HG02840 (cell line): ENCODE data around the gene DEGS2.

Source experiments
- ATAC-seq: cut with Tn5 transposase; IDR thresholded peaks from one replicate; pipeline ENCODE4 v1.9.1; 2021; ENCODE audit warnings: mild to moderate bottlenecking, moderate library complexity, moderate number of reproducible peaks; ENCODE audit not compliant: unreplicated experiment, low FRiP score

The DEGS2 gene

GRCh38 chr14:100102156-100102785 is 57.2 kb downstream of the DEGS2 start:
- no peak for ATAC-seq

- no peak for ATAC-seq
Measured at GRCh38 chr14:100100032-100100703, 59.3 kb downstream of the DEGS2 start.

- ATAC-seq = no peak
Measured at GRCh38 chr14:100098171-100098570, 61.3 kb downstream of the DEGS2 start.

GRCh38 chr14:100096656-100097055 is 62.8 kb downstream of the DEGS2 start:
- ATAC-seq = no peak
